MV-4-11 (cell line): ENCODE results near the gene CASS4.
"Not testable (repeated sequence)": the region's sequence is repeated elsewhere in the genome, so short reads cannot be mapped to it uniquely, and the experiment has no call there.

Experiments used
- DNase-seq: peaks from one replicate; lab custom pipeline; 2025; lab: John Stamatoyannopoulos, UW

CASS4 gene

DNA sequence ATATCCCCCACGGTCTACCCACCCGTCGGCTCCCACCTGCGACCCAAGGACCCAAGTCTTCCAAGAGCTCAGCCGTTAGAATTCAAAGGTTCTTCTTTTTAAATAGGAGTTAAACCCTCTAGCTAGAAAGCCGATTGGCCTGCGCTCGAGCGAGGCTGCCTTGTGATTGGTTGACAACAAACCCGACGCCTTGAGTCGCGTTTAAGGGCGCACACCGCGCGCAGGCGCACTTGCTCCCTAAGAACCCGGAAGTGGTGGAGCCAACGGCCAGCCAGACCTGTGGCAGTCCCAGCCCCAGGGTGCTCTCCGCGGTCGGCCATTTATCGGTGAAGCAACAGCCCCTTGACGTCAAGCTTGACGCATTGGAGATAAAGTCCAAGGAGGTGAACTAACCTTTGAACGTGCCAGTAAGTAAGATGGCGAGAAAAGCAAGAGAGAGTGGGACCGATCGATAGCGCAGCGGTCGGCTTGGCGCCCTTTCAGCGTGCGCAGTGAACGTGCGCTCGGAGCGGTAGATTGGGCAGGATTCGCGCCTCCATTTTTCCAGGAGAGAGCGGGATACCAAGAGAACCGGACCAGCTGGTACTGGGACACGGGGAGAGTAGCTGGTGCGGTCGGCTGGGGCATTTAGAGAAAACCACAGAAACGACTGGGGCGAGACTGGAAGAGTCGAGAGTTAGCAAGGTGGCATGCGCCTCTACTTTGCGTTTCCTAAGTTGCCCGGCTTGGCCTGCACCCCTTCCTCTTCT is 19.8 kb upstream of the CASS4 start, which contains the start of the genes AURKA and CSTF1:
TSS of gene AURKA (minus strand) at position 84 of the 749 bp plus-strand sequence. CDS start 4,018 bp downstream, outside the sequence.
TSS of gene CSTF1 (plus strand) at position 514 of the 749 bp plus-strand sequence. CDS start 2,908 bp downstream, outside the sequence.
- peak; percentile 100 for DNase-seq

GRCh38 chr20:56392881-56393482 is 19.1 kb upstream of the CASS4 start:
- no peak for DNase-seq

DNA sequence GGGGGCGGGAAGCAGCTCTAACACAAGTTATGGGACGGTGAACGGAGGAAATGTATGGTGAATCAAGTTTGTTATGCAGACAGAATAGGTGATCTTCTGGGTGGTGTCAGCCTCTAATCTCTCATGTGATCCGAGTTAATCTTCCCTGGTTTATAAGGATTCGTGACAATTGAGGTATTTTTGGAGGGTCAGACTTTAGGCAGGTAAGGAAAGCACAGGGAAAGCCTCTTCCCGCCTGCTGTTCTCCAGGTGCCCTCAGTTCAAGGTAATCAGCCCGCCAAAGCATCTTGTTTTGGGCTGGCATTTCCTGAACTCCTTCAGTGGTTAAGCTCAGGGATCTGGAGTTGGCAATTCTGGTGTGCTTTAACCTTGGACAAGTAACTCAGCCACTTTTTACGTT is 18.4 kb upstream of the CASS4 start:
- no peak for DNase-seq

DNA sequence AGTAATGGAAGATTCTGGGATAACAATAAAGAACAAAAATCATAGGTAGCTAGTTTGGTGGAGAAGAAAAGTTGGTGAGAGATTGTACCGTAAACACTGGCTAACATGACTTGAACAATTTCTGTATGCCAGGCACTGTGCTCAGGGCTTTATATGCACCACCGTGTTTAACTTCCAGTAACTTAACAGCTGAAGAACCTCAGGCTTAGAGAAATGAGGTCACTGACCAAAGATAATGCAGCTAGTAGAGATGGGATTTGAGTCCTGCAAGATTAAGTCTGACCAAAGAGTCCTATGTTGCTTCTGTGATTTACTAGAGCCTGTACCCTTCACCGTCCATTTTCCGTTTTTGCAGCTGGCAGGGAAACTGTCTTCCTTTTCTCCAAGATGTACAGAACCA is 16.9 kb upstream of the CASS4 start:
- no peak for DNase-seq

- DNase-seq: peak; percentile 50
Observed at GRCh38 chr20:56400001-56400640, 11.9 kb upstream of the CASS4 start.

- DNase-seq: no peak
Observed at GRCh38 chr20:56403465-56403864, 8.6 kb upstream of the CASS4 start.

GRCh38 chr20:56405356-56405755 is 6.7 kb upstream of the CASS4 start:
- peak; percentile 56 for DNase-seq

DNA sequence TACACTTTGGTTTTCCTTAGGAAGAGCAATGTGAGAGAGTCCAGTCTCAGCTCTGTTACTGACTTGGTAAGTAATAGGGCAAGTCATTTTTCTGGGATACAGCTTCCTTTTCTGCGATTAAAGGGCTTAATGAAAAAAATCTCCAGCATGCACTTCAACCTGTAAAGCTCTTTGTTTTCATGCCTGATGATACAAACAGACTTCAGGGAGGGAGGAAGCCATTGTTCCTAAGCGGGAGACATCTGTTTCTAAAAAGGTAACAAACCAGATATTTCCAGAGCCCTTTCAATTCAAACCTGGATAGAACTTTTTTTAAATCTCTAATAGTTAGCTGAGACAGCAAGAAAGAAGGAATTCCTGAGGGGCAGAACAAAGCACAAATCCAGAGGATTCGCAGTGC is 5.2 kb upstream of the CASS4 start:
- DNase-seq: no peak

DNA sequence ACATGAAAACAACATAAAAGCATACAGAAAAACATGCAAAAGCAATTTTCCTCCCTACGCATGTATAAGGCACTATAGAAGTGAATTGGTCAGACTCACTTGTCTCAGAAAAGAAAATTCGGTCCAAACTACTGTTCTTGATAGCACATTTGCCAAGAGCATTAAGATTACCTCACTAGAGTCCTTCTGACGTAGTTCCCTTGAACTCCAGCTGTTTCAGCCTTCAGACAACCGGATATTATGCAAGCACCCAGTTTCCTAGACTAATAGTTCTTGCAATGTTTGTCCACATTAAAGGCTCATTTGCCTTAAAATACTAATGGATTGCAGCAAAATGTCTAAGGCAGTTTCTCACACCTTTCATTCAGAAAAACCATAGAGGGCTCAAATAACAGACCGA is 2.5 kb upstream of the CASS4 start:
- peak; percentile 81 for DNase-seq

DNA sequence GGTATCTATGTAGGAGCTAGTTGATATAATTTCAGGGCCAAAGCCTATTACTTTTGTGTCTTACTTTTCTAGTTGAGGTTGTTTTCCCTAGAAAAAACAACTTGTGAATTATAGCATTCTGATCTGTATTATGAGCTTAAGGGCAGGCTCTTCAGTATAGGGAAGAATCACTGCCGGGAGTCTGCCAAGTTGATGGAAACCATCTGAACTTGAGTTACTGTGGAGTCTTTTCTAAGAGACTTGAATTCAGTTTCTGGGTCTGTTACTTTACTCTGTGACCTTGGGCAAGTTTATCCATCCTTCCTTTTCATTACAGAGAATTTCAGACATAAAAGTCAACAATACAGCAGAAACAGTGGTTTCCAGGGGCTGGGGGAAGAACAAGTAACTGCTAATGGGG is 2.1 kb upstream of the CASS4 start:
- DNase-seq: no peak

DNA sequence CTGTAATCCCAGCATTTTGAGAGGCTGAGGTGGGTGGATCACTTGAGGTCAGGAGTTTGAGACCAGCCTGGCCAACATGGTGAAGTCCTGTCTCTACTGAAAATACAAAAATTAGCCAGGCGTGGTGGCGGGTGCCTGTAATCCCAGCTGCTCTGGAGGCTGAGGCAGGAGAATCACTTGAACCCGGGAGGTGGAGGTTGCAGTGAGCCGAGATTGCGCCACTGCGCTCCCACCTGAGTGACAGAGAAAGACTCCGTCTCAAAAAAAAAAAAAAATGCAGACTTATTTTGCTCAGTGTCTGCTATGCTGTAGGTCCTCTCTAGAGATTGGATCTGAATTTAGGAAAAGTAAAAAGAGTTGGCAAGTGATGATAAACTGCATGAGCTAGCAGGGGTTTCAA is 773 bp upstream of the CASS4 start:
- DNase-seq: not testable (repeated sequence)

DNA sequence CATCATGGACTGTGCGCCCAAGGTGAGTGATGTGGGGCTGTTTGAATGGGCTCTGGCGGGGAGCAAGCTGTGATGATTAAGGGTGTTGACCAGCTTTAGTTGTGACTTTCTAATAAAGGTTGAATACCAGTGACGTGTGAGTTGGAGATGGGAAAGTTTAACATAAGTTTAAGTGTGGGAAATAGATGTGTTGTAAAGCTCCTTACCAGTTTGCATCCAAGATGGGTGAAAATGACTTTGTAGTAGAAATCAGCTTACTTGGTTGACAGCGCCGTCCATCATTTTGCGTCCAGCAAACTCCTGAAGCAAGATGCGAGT is 372 bp downstream of the CASS4 start:
- DNase-seq: no peak

- DNase-seq: no peak
Observed at GRCh38 chr20:56412949-56413348, 889 bp downstream of the CASS4 start.

DNA sequence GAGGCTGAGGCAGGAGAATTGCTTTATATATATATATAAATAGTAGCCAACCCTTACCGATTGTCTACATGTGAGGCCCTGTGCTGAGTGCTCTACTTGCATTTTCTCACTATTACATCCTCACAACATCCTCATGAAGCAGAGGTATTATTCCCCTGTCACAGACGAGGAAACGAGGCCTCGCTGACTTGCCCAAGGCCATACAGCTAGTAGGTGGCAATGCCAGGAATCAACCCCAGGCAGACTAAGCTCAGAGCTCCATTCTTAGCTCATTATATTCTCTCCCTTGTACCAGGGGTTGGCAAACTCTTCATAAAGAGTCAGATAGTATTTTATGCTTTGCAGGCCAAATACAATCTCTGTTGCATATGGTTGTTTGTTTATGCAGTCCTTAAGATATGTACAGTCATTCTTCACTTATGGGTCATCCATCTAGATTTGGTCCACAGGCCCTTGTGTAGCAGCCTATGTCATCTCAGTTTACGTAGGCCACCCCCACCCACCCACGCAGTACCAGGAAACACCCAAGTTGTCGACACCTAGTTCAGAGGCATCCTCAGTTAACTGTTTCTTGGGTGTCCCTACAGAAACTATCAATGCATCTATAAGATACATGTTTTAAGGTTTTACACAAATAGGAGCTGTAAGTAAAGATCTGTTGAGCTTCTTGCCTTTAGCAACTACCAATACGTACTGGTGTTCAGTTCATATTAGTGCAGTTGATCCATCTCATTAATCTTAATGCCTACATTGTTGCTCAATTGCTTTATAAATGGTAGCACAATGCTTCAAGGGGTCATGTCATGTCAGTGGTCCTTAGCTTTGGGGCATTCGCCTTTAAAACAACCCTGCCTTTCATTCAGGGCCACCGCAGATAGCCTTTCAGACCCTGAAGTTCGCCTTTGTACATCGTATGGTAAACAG is 3.0 kb downstream of the CASS4 start:
- no peak for DNase-seq

GRCh38 chr20:56417402-56417801 is 5.3 kb downstream of the CASS4 start:
- DNase-seq: no peak

- no peak for DNase-seq
Observed at GRCh38 chr20:56417911-56418310, 5.9 kb downstream of the CASS4 start.

DNA sequence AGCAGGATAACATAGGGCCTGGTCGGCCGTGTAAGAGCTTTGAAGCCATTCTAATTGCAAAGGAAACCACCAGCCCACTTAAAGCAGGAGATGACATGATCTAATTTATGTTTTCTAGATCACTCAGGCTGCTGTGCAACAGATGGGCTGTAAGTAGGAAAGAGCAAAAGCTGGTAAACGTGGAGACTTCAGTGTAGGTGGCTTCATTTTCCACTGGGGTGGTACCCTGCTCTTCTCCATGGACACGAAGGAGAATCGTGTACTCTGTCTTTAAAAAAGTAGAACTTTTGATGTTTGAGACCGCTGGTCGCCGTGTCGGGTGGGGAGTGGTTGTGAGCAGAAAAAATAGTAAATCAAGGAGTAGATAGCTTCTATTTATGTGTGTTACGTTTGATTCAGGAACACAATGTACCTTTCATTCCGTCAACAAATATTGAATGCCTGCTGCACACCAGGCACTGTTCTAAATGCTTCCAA is 6.4 kb downstream of the CASS4 start:
- DNase-seq: no peak

DNA sequence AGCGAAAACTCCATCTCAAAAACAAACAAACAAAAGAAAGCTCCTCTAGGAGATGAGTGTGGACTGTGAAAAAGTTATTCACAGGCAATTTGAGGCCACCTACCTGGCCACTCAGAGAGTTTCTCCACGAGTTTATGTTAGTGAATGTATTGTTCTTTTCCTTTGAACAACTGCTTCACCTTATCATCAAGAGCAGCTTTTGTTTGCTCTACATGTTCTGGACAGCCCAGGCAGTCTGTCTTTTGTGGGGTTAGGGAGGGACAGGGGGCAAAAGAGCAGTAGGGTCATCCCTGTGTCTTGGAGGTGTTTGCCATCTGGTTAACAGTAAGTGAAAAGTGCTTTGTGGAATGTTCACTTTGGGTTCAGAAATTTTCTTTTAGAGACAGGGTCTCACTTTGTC is 8.0 kb downstream of the CASS4 start:
- no peak for DNase-seq

- no peak for DNase-seq
Observed at GRCh38 chr20:56420940-56421688, 9.1 kb downstream of the CASS4 start.

- peak; percentile 84 for DNase-seq
Observed at GRCh38 chr20:56422076-56422823, 10.2 kb downstream of the CASS4 start.

DNA sequence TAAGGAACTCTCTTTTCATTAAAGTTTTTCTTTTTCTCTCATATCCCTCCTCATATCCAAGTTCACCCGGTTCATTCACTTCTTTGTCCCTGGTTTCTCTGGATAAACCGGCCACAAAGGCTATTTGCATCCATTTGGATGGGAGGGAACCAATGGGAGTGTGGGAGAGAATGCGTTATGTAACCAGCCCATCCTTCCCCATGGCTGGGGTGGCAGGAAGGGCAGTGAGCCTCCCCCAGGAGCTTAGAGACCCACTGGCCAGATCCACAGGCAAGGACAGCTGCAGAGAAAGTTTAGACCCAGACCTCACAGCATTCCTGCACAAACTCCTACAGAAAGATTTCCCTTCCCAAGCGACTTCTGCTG is 10.7 kb downstream of the CASS4 start:
- DNase-seq: no peak
